GM20000 (cell line): ENCODE results near the gene SOCS7.
"Not testable (repeated sequence)": the region's sequence is repeated elsewhere in the genome, so short reads cannot be mapped to it uniquely, and the experiment has no call there.

Source experiments
- DNase-seq: peaks from one replicate; pipeline ENCODE4 v3.0.0; 2012; ENCODE audit warnings: low spot score
- CTCF ChIP-seq: IDR thresholded peaks from 2 replicates; pipeline ENCODE4 v1.5.1; 2012; ENCODE audit warnings: mild to moderate bottlenecking, control low read depth; ENCODE audit errors: extremely low read depth, missing control alignments

SOCS7 gene

GRCh38 chr17:38436386-38436785 is 84.7 kb downstream of the SOCS7 start:
- DNase-seq: no peak
- TF ChIP-seq CTCF: no peak

- not testable (repeated sequence) for DNase-seq
Measured at GRCh38 chr17:38437313-38437712, 85.7 kb downstream of the SOCS7 start.

GRCh38 chr17:38439436-38439835 is 87.8 kb downstream of the SOCS7 start:
- DNase-seq: no peak
- no peak for TF ChIP-seq CTCF

- DNase-seq: no peak
- no peak for TF ChIP-seq CTCF
Measured at GRCh38 chr17:38440614-38441397, 89.2 kb downstream of the SOCS7 start.

GRCh38 chr17:38441429-38442061 is 89.9 kb downstream of the SOCS7 start:
- TF ChIP-seq CTCF: no peak
- no peak for DNase-seq

GRCh38 chr17:38442548-38442947 is 90.9 kb downstream of the SOCS7 start:
- TF ChIP-seq CTCF: no peak
- no peak for DNase-seq

GRCh38 chr17:38443356-38444031 is 91.8 kb downstream of the SOCS7 start:
- no peak for TF ChIP-seq CTCF
- DNase-seq: no peak

GRCh38 chr17:38444151-38444550 is 92.5 kb downstream of the SOCS7 start:
- peak; percentile 65 for TF ChIP-seq CTCF
- peak; percentile 80 for DNase-seq
